GM19438 (cell line): ENCODE data around the gene ZDHHC7.

Experiments used
- ATAC-seq: cut with Tn5 transposase; IDR thresholded peaks from one replicate; pipeline ENCODE4 v1.9.1; 2021; ENCODE audit warnings: low read depth; ENCODE audit not compliant: unreplicated experiment

ZDHHC7 gene

GRCh38 chr16:84925092-84925772 lies 86.1 kb downstream of the ZDHHC7 start:
- ATAC-seq = no peak

GRCh38 chr16:84924331-84925091 lies 86.8 kb downstream of the ZDHHC7 start:
- ATAC-seq = no peak
